K562 (cell line): ENCODE measurements around the gene OCEL1. TPM values are rescaled to one million over a fixed set of nuclear protein-coding genes. Genes with fewer than 3 reads are reported as not detected.

Experiments used
- ATF1 ChIP-seq, 2 experiments: fragments of 450-650 bp in 1 of 2; IDR thresholded peaks; 2 replicates each; pipeline ENCODE4 v1.6.1; 2016; ENCODE audit warnings: missing compliant biosample characterization in 1 of 2, missing genetic modification characterization in 1 of 2
- DEAF1 ChIP-seq: fragments of 450-650 bp; formaldehyde crosslinking; IDR thresholded peaks from 2 replicates; pipeline ENCODE4 v1.4.0; 2020; ENCODE audit warnings: mild to moderate bottlenecking, moderate library complexity
- FOXP1 ChIP-seq: sonication (generic); formaldehyde crosslinking; IDR thresholded peaks from 2 replicates; pipeline ENCODE4 v1.8.0; 2022; ENCODE audit warnings: mild to moderate bottlenecking, missing genetic modification reagents
- HDAC2 ChIP-seq: fragments of 450-650 bp; IDR thresholded peaks from 2 replicates; pipeline ENCODE4 v1.6.1; 2016; ENCODE audit warnings: mild to moderate bottlenecking
- HMBOX1 ChIP-seq: sonication (generic); IDR thresholded peaks from 2 replicates; pipeline ENCODE4 v1.6.1; 2016
- KAT8 ChIP-seq: fragments of 450-650 bp; IDR thresholded peaks from 2 replicates; pipeline ENCODE4 v1.6.1; 2016; ENCODE audit warnings: low read depth, mild to moderate bottlenecking
- MCM2 ChIP-seq: fragments of 450-650 bp; IDR thresholded peaks from 2 replicates; pipeline ENCODE4 v1.6.1; 2017; ENCODE audit warnings: low read depth, mild to moderate bottlenecking
- MLLT1 ChIP-seq, 2 experiments: fragments of 450-650 bp; IDR thresholded peaks; 2 replicates each; pipeline ENCODE4 v1.6.1; 2016
- MYNN ChIP-seq, 2 experiments: sonication (generic); formaldehyde crosslinking in 1 of 2; IDR thresholded peaks; 2 replicates each; pipeline versions ENCODE4 v1.5.0 to v1.6.1; 2016 to 2020; ENCODE audit warnings: antibody characterized with exemption in 1 of 2, missing genetic modification reagents in 1 of 2
- NBN ChIP-seq: fragments of 450-650 bp; IDR thresholded peaks from 2 replicates; pipeline ENCODE4 v1.6.1; 2016; ENCODE audit warnings: low read depth, mild to moderate bottlenecking
- NCOA2 ChIP-seq, 2 experiments: fragments of 450-650 bp; IDR thresholded peaks; 2 replicates each; pipeline ENCODE4 v1.6.1; 2018; ENCODE audit warnings: mild to moderate bottlenecking in 2 of 2, moderate library complexity in 1 of 2; ENCODE audit not compliant: partially characterized antibody in 2 of 2
- POLR2B ChIP-seq: fragments of 450-650 bp; IDR thresholded peaks from 2 replicates; pipeline ENCODE4 v1.6.1; 2018; ENCODE audit warnings: low read depth; ENCODE audit not compliant: partially characterized antibody
- RCOR1 ChIP-seq, 2 experiments: IDR thresholded peaks; 2 replicates each; pipeline ENCODE4 v1.6.1; 2012; ENCODE audit warnings: low read depth in 2 of 2, low read length in 2 of 2, borderline replicate concordance in 1 of 2, improper control_type of control experiment in 1 of 2
- SMAD4 ChIP-seq: fragments of 250-450 bp; sonication (Bioruptor Pico); conservative IDR thresholded peaks from 2 replicates; pipeline ENCODE4 v1.8.0; 2021; ENCODE audit warnings: inconsistent platforms, mild to moderate bottlenecking, moderate library complexity
- SRSF9 ChIP-seq: fragments of 200-400 bp; formaldehyde crosslinking; IDR thresholded peaks from 2 replicates; pipeline ENCODE4 v1.6.1; 2017; ENCODE audit warnings: low read depth, low read length, borderline replicate concordance
- TCF3 ChIP-seq: sonication (generic); formaldehyde crosslinking; IDR thresholded peaks from 2 replicates; pipeline ENCODE4 v1.4.0; 2020; ENCODE audit warnings: mild to moderate bottlenecking, missing genetic modification reagents
- TEAD4 ChIP-seq, 2 experiments: sonication (generic) in 1 of 2; formaldehyde crosslinking in 1 of 2; IDR thresholded peaks; 2 replicates each; pipeline versions ENCODE4 v1.6.1 to v1.8.0; 2012 to 2022; ENCODE audit warnings: borderline replicate concordance in 1 of 2, inconsistent platforms in 1 of 2, low read length in 1 of 2, mild to moderate bottlenecking in 1 of 2, missing genetic modification reagents in 1 of 2
- YY1 ChIP-seq, 3 experiments: IDR thresholded peaks; 2 replicates each; pipeline ENCODE4 v1.6.1; 2011; ENCODE audit warnings: low read length in 2 of 3, mild to moderate bottlenecking in 2 of 3, moderate library complexity in 2 of 3, borderline replicate concordance in 1 of 3, control low read depth in 1 of 3, low read depth in 1 of 3; ENCODE audit not compliant: insufficient read depth in 3 of 3, insufficient replicate concordance in 2 of 3, control insufficient read depth in 1 of 3, insufficient read length in 1 of 3; ENCODE audit errors: extremely low read depth in 1 of 3
- ZC3H8 ChIP-seq: fragments of 450-650 bp; IDR thresholded peaks from 2 replicates; pipeline ENCODE4 v1.6.1; 2017
- ZNF282 ChIP-seq: sonication (generic); formaldehyde crosslinking; IDR thresholded peaks from 2 replicates; pipeline ENCODE4 v1.8.1; 2023; ENCODE audit warnings: missing genetic modification reagents
- ZNF316 ChIP-seq: fragments of 450-650 bp; IDR thresholded peaks from 2 replicates; pipeline ENCODE4 v1.6.1; 2016
- ZNF639 ChIP-seq, 2 experiments: fragments of 200-800 bp in 1 of 2; sonication (Bioruptor generic) in 1 of 2; sonication (generic) in 1 of 2; formaldehyde crosslinking in 1 of 2; IDR thresholded peaks in 1 of 2; conservative IDR thresholded peaks in 1 of 2; 2 replicates each; pipeline versions ENCODE4 v1.5.0 to v1.6.1; 2016 to 2020; ENCODE audit warnings: missing compliant biosample characterization in 1 of 2, missing genetic modification characterization in 1 of 2, missing genetic modification reagents in 1 of 2
- polyA plus RNA-seq, 8 experiments: library from polyadenylated mRNA; depleted of rRNA in 4 of 8; stranded (reverse) in 5 of 8; unstranded in 3 of 8; fragments of >200 nt; fragmentation: Nextera tagmentation in 2 of 8; fragmentation: Illumina TruSeq in 1 of 8; extraction: Ambion mirVana in 2 of 8; extraction: Trizol in 1 of 8; gene quantifications; 2 replicates each; pipeline versions ENCODE4 v1.2.1 to v1.2.3, GENCODE V29; 2011 to 2014; ENCODE audit warnings: inconsistent platforms in 1 of 8, missing spikeins in 1 of 8
- total RNA-seq, 7 experiments: library from RNA; depleted of rRNA in 6 of 7; stranded (reverse); fragments of >200 nt in 6 of 7; fragmentation: Illumina TruSeq in 2 of 7; extraction: Trizol in 2 of 7; gene quantifications; 2 replicates each; pipeline versions ENCODE4 v1.2.1 to v1.2.3, GENCODE V29; 2011 to 2021; ENCODE audit warnings: low replicate concordance in 1 of 7

The OCEL1 gene
- total and polyA plus RNA-seq, 9 of the 15 experiments (the other 6 are each of a cell fraction or from before 2014, with no cell fraction given): 8.0 to 38.0 (median 12.4) TPM

GRCh38 chr19:17220207-17220758 is 5.7 kb upstream of the OCEL1 start (continued):
- TF ChIP-seq DEAF1 (CRISPR knock-in tag) (no peak), MYNN (IDR thresholded peaks at IDR 0.05) (no peak), MYNN (CRISPR knock-in tag; IDR thresholded peaks at IDR 0.05) (no peak), HDAC2 (peak; percentile 34; the same call in 1 of the 2 replicates), NBN (no peak), POLR2B (peak; percentile 60), SRSF9 (no peak), FOXP1 (CRISPR knock-in tag) (no peak), TEAD4 (IDR thresholded peaks at IDR 0.05; ENCODE audit: low read length) (no peak), TEAD4 (CRISPR knock-in tag; IDR thresholded peaks at IDR 0.05; ENCODE audit: borderline replicate concordance) (no peak), ZC3H8 (no peak), HMBOX1 (no peak), ATF1 (CRISPR knock-in tag; IDR thresholded peaks at IDR 0.05) (no peak), ATF1 (tag; IDR thresholded peaks at IDR 0.05) (peak; percentile 38; the same call in 1 of the 2 replicates), ZNF639 (CRISPR knock-in tag; conservative IDR thresholded peaks at IDR 0.05 in 1 of 2, IDR thresholded peaks at IDR 0.05 in 1 of 2) (0 out of 4 replicates have a peak, but pooled peaks of 1 of the 2 experiments have one; percentile 31), YY1 (IDR thresholded peaks at IDR 0.05; ENCODE audit: borderline replicate concordance in 1 of 3, control insufficient read depth in 1 of 3, extremely low read depth in 1 of 3, insufficient read depth in 3 of 3, insufficient read length in 1 of 3, insufficient replicate concordance in 2 of 3, low read depth in 1 of 3, low read length in 2 of 3) (peak in 2 of 3 experiments; percentile 76 to 82), ZNF282 (CRISPR knock-in tag) (no peak), ZNF316 (peak; percentile 81), RCOR1 (IDR thresholded peaks at IDR 0.05; ENCODE audit: borderline replicate concordance in 1 of 2, low read depth in 2 of 2, low read length in 2 of 2) (0 out of 4 replicates have a peak, but pooled peaks of 1 of the 2 experiments have one; percentile 4), KAT8 (no peak), MLLT1 (IDR thresholded peaks at IDR 0.05) (no peak), NCOA2 (IDR thresholded peaks at IDR 0.05; ENCODE audit: partially characterized antibody in 2 of 2) (no peak), MCM2 (no peak), SMAD4 (CRISPR knock-in tag) (0 out of 2 replicates have a peak, but pooled peaks have one; percentile 18), TCF3 (CRISPR knock-in tag) (no peak)
